ENCODE data around the gene SLC12A1. TPM values are rescaled to one million over a fixed set of nuclear protein-coding genes. Genes with fewer than 3 reads are reported as not detected.

Gene SLC12A1
- total and polyA plus RNA-seq, 2 of the 8 experiments (the other 6 are each of a cell fraction or from before 2014, with no cell fraction given): 0.63 to 1.0 TPM

DNA sequence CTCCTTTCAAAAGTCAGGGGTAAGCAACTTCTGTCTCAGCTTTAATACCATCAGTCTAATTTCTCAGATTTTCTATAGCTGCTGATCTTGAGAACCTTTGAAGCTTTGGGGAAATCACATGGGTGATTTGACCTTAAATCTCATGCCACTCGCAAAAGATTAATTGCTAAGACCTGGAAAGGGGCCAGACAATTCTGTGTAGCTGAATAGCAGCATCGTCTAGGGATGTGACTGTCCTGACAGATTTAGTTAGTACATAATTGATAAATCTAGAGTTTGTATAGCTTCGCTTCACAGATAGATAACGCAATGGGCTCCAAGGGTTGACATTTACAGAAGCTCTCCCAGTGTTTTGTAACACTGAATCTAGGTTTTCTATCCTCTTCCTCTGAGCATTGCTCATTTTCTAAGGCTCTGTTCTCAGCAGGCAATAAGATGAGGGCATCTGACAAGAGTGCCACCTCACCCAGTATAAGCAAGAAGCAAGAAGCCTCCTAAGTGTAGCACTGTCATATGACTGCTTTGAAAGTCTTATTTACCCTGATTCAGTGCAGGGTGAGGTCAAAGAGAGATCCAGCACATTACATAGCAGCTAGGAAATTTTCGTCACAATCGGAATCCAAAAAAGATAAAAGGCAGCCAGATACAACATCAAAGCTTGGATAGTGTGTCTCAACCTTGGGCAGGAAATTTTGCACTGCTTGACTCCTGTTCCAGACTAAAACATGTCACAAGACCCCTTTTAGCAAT, 77.5 kb downstream of the SLC12A1 start (continued):
- no peak for TF ChIP-seq EGR1 (IDR thresholded peaks at IDR 0.05; ENCODE audit: borderline replicate concordance, low read depth, low read length)
- TF ChIP-seq ZNF274 (IDR thresholded peaks at IDR 0.05; ENCODE audit: borderline replicate concordance, extremely low read depth, low read length): no peak
- TF ChIP-seq RXRA (IDR thresholded peaks at IDR 0.05; ENCODE audit: insufficient read depth, low read depth, low read length): no peak
- no peak for TF ChIP-seq POLR2AphosphoS5 (IDR thresholded peaks at IDR 0.05; ENCODE audit: low read depth, low read length)
- TF ChIP-seq CHD1 (IDR thresholded peaks at IDR 0.05; ENCODE audit: low read depth, low read length): no peak
- no peak for TF ChIP-seq TEAD4 (IDR thresholded peaks at IDR 0.05; ENCODE audit: low read depth, low read length)
- no peak for TF ChIP-seq SAP30 (IDR thresholded peaks at IDR 0.05; ENCODE audit: insufficient read depth, insufficient replicate concordance, low read length)

All from H1 (cell line).